Prostate gland (tissue), 2 donors: ENCODE results near the gene PRSS27. TPM values are rescaled to one million over a fixed set of nuclear protein-coding genes. Genes with fewer than 3 reads are reported as not detected.

Experiments used
- DNase-seq: peaks from one replicate; pipeline ENCODE4 v3.0.0-alpha.2; 2019; ENCODE audit warnings: low spot score
- H3K27ac ChIP-seq, 2 donors: fragments of 200-600 bp; sonication (generic); 2 replicates each; pipeline ENCODE4 v1.5.1; 2017 to 2019
- H3K27me3 ChIP-seq: fragments of 200-600 bp; sonication (generic); replicated peaks from 2 replicates; pipeline ENCODE4 v1.5.1; 2019; ENCODE audit not compliant: insufficient read depth
- H3K36me3 ChIP-seq, 2 donors: fragments of 200-600 bp; sonication (generic); 1 replicate in 1 of 2; 2 replicates in 1 of 2; pipeline versions ENCODE4 v1.5.1 to v1.8.1; 2017 to 2019
- H3K4me1 ChIP-seq: fragments of 200-600 bp; sonication (generic); replicated peaks from 2 replicates; pipeline ENCODE4 v1.5.1; 2019
- H3K4me3 ChIP-seq, 2 donors: fragments of 200-600 bp; sonication (generic); 2 replicates each; pipeline ENCODE4 v1.5.1; 2017 to 2019
- H3K9me3 ChIP-seq: fragments of 200-600 bp; sonication (generic); 2 replicates; pipeline ENCODE4 v1.5.1; 2017
- CTCF ChIP-seq, 4 experiments: fragments of 200-600 bp in 2 of 4; fragments of 450-650 bp in 2 of 4; sonication (generic) in 2 of 4; IDR thresholded peaks; 1 replicate in 3 of 4; 2 replicates in 1 of 4; pipeline ENCODE4 v1.5.1; 2016 to 2019; ENCODE audit warnings: antibody characterized with exemption in 4 of 4, mild to moderate bottlenecking in 2 of 4, moderate library complexity in 2 of 4
- POLR2A ChIP-seq: fragments of 450-650 bp; IDR thresholded peaks from one replicate; pipeline ENCODE4 v1.6.1; 2016; ENCODE audit warnings: antibody characterized with exemption, mild to moderate bottlenecking
- POLR2AphosphoS5 ChIP-seq: sonication (generic); formaldehyde crosslinking; IDR thresholded peaks from one replicate; pipeline ENCODE4 v1.6.1; 2017; ENCODE audit warnings: antibody characterized with exemption
- WGBS: methylation state at CpG from one replicate; pipeline ENCODE4 v1.1.5; 2018; 5-methylcytosine and 5-hydroxymethylcytosine counted together
- intact Hi-C: fragments of 100-400 bp; cut with DNase I; formaldehyde crosslinking; loops from one replicate; pipeline ENCODE4 v1.14.2; 2022
- total RNA-seq, 2 donors: library from RNA; depleted of rRNA; stranded (reverse); fragments of >200 nt; gene quantifications; one replicate each; pipeline ENCODE4 v1.1.0, GENCODE V29; 2016

PRSS27 gene
- total RNA-seq, 2 donors from 2014 or later = 1.9 to 6.9 TPM

GRCh38 chr16:2752035-2752849, 32.2 kb upstream of the PRSS27 start, which contains the start of gene SRRM2:
TSS of gene SRRM2 (plus strand) at chr16:2752638. CDS start at chr16:2756365, 3,727 bp downstream.
- peaks cover 0 to under 1% of the 10 kb centered on the region in 2 donors for H3K36me3 ChIP-seq
- WGBS = 3% methylated on average over 59 of the region's 99 CpGs
- H3K9me3 ChIP-seq = no peaks in the 10 kb centered on the region
- peak within 1 kb of the TSS; percentile 97 to 99 for H3K27ac ChIP-seq
- intact Hi-C loops = loop anchor here (1.0 kb wide), 1 partner anchor 25 kb away; the partner anchor contains the start of gene ELOB
- TF ChIP-seq POLR2AphosphoS5 (peak; percentile 95), POLR2A (peak; percentile 96), CTCF (IDR thresholded peaks at IDR 0.05) (peak in 2 of 4 experiments; percentile 5 to 22)
- peak; percentile 90 for DNase-seq
- H3K27me3 ChIP-seq = no peaks in the 10 kb centered on the region
- H3K4me1 ChIP-seq = peaks cover 11% of the 10 kb centered on the region
- peak within 1 kb of the TSS; percentile 75 to 93 for H3K4me3 ChIP-seq

- H3K27me3 ChIP-seq = no peaks in the 10 kb centered on the region
- DNase-seq = no peak
- H3K36me3 ChIP-seq = no peaks in the 10 kb centered on the region
- peak overlapping the region; percentile 97 to 99 for H3K27ac ChIP-seq
- TF ChIP-seq POLR2A (no peak), POLR2AphosphoS5 (no peak), CTCF (IDR thresholded peaks at IDR 0.05) (no peak)
- peaks cover 11% of the 10 kb centered on the region for H3K4me1 ChIP-seq
- H3K9me3 ChIP-seq = no peaks in the 10 kb centered on the region
- intact Hi-C loops = loop anchor here (1.0 kb wide), 1 partner anchor 26 kb away; the partner anchor contains the start of gene ELOB
- 50% methylated on average over 23 of the region's 23 CpGs for WGBS
- peak overlapping the region; percentile 75 to 93 for H3K4me3 ChIP-seq
Measured at GRCh38 chr16:2751577-2752034, 31.6 kb upstream of the PRSS27 start.

GRCh38 chr16:2749936-2750335, 29.9 kb upstream of the PRSS27 start:
- H3K4me3 ChIP-seq = no peak overlapping the region
- TF ChIP-seq CTCF (IDR thresholded peaks at IDR 0.05) (no peak), POLR2AphosphoS5 (no peak), POLR2A (no peak)
- peaks cover 6% of the 10 kb centered on the region for H3K4me1 ChIP-seq
- no peak for DNase-seq
- no peaks in the 10 kb centered on the region for H3K27me3 ChIP-seq
- intact Hi-C loops = no loop called here
- 97% methylated on average over 6 of the region's 6 CpGs for WGBS
- no peak overlapping the region for H3K27ac ChIP-seq
- no peaks in the 10 kb centered on the region for H3K36me3 ChIP-seq
- H3K9me3 ChIP-seq = no peaks in the 10 kb centered on the region

- intact Hi-C loops = no loop called here
Measured at GRCh38 chr16:2749476-2749875, 29.5 kb upstream of the PRSS27 start.

More at GRCh38 chr16:2749476-2749875, 29.5 kb upstream of the PRSS27 start:
- Histone ChIP-seq H3K36me3 (no peaks in the 10 kb centered on the region), H3K27me3 (no peaks in the 10 kb centered on the region), H3K27ac (no peak overlapping the region), H3K9me3 (no peaks in the 10 kb centered on the region), H3K4me3 (no peak overlapping the region), H3K4me1 (peaks cover 3% of the 10 kb centered on the region)
- TF ChIP-seq POLR2AphosphoS5 = no peak
- no peak for TF ChIP-seq POLR2A
- TF ChIP-seq CTCF (IDR thresholded peaks at IDR 0.05) = no peak
- WGBS = 97% methylated on average over 5 of the region's 5 CpGs
- no peak for DNase-seq
